Measurements from ENCODE around the gene STK24.

The STK24 gene

DNA sequence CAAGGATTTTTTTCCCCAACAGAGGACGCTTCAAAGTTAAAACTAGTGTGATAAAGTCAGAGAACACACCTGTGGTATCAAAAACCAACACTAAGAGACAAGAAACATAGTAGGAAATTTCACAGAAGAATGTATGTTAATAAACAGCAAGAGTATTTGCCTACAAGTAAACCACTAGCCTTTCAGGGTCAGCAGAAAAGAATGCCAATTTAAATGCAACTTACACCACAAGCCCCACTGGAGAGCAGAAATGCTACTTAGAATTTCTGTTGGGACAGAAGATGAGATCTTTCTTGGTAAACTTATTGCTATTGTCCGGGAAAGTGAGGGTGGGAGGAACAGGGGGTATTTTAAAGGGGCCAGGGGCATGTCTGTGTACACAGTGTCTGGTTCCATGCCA lies 68.6 kb downstream of the STK24 start:
- DNase-seq: no peak

DNA sequence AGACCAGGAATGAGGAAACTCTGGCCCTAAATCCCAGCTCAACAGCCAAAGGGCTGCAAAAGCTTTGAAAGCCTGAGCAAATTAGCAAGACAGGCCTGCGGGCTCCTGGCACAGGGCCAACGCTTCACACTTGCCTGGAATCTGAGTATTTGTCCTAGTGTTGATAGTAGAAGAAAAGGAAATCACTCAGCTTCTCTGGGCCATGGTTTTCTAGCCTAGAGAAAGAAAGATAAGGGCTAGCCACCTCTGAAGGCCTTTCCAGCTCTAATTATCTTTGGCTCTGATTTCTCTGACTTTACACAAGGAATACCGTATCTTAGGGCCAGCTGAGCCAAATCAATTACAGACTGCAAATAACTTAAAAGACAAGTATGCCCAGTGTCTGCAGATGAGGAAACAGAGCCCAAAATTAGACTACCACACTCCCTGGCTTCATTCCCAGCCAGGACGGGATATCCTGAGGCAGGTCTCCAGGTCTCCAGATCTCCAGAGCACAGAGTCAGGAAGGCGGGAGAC lies 69.6 kb downstream of the STK24 start:
- peak; percentile 88 for DNase-seq

DNA sequence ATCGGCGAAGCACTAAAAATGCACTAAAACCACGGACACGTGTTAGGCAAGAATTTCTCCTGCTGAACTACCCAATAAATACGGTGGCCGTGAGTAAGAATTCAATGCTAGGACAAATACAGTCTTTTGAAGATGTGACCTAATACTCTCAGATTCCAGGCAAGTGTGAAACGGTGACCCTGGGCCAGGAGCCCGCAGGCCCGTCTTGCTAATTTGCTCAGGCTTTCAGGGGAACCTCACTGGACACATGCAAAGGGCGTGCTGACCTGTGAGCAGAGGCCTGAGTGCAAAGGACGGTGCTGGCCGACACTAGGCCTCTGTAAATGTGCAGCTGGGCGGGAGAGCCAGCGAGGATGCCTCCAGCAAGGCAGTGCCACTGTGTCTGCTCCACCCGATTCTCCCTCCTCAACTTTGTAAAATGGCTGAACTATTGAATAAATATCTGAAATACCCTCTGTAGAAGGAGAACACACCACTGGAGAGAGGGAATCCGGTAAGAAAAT lies 70.1 kb downstream of the STK24 start:
- DNase-seq: no peak

DNA sequence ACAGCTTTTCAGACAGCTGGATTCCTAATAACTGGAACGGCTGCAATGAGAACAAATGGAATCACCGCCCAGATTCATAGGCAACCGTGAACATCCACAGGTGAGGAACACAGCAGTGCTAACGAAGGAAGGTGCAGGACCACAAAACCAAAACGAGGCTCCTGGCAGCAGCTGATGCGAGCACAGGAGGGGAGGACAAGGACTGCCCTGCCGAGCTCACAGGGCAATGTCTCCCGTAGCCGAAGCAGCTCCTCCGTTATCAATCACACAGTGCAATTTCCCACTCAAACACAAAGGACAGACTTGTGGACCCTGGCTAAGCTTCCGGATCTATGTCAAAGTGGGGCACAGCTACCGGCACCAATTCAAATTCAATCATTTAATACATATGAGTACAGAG lies 70.6 kb downstream of the STK24 start:
- no peak for DNase-seq

DNA sequence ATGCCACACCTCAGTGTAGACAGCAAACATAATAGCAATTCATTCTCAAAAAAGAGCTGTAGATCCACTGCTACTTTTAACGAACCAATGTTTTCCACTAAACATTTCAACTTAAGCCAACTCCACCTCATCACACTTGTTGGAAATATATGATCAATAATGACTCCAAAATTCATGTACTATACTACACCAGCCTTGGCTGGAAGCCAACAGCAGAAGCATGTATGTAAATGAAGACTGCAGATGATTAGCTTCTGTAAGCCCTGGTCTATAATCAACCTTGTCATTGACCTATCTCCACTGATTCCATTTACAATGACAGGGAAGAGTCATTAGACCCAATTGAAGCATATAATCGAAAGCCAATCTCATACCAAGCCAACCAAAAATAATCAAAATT lies 71.7 kb downstream of the STK24 start:
- no peak for DNase-seq

DNA sequence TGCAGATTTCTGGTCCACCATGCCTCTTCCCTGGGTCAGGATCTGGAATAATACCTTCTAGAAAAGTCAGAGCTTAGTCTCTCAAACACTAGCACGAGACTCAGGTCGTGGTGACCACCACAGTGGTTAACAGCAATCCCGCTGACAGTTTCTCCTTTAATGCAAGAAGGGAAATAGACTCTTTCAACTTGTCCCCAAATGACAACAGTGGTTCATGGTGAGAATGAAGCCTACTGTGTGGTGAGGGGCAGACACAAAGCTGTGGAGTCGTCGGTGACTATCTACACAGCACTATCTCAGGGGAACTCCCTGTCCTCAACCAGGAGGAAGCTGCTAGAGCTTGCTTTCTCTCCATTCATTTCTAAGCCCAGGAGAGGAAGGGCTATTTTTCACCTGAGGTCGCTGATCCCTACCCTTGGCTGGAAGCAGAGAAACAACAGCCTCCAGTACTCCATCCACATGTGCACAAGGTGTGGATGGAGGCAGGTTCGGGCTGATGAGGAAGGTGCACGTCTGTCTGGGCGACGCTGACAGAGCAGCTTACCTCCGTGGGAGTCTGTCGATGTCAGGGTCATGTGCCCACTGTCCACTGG lies 72.4 kb downstream of the STK24 start:
- no peak for DNase-seq

DNA sequence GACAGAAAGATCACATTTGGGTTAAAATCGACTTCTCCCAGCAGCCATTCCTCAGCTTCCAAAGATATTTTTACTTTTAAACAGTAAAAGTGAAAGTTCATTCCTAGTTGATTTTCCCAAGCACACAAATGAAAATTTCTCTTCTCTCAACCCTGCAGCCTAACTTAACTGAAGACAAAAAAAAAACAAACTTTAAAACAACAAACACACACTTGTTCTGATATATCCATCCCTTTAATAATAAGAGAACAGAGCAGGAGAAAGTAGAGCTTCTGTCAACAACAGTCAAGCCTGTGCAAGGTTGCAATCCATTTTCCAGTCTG lies 72.9 kb downstream of the STK24 start:
- no peak for DNase-seq

DNA sequence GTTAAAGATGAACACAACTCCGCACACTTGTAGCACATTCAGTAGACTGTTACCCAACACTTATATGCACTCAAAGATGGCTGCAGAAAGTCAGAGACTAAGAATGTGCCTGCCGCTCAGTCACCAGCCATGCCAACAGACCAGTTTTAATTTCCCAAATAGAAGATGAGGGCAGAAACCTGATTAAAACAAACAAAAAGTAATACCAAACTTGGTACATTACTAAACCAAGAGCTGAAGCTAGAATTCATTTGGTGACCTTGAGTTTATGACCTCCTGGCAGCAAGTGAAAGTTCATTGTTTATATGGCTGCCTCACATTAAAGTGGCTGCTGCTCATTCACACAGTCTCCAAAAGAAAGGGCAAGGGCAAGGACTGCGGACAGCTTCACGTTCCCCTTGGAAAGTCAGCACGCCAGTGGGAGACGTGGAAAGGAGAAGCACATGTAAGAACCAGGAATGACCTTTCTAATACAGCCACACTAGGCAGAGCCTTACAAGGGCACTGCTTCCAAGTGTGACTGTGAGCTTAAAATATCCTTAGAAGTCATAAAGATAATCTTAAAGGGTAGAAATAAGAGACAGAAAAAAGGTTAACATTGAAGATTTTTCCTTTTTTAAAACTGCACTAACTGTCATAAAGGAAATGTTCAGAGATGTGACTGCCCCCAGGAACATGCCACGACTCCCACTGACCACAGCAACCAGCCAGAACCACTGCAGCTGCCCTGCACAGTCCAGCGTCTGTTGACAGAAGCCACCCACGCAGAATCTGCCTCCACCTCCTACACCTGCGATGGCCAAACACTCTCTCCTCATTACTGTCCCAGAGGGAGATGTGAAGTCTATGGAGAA lies 73.5 kb downstream of the STK24 start:
- DNase-seq: no peak

DNA sequence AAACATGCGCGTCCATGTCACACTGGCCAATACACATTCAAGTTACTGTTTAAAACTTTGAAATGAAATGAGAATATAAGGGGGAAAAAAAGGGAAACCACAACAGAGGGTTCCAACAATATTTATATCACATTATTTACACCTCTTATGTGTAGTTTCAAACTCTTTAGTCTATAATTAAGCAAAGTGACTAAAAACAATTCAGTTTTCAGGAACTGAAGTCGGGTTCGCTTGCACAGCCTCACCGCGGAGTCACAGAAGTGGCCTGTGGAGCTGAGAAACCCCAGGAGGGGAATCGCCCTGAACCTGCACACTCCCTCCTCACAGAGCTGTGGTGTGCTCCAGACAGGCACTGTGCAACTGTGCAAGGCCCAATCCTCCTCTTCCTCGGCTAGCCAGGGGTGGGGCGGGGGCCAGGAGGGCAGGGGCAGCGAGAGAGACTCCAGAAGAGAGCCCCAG lies 75.9 kb downstream of the STK24 start:
- DNase-seq: no peak

DNA sequence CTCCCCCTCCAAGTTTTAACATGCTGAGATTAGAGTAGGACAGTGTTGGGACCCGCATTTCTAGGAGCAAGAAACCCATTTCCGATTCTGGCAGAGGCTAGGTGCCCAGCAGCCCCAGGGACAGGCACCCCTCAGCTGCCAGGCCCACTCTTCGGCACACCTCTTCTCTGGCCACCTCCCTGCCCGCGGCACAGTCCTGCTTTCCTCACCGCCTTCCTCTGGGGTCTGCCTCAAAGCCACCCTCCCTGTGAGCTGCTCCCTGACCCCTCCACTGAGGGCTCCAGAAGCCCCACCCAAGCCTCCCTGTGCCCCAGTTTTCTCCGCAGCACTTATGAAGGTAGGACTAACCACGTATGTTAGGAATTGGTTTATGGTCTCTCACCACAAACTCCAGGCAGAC lies 79.9 kb downstream of the STK24 start:
- no peak for DNase-seq

DNA sequence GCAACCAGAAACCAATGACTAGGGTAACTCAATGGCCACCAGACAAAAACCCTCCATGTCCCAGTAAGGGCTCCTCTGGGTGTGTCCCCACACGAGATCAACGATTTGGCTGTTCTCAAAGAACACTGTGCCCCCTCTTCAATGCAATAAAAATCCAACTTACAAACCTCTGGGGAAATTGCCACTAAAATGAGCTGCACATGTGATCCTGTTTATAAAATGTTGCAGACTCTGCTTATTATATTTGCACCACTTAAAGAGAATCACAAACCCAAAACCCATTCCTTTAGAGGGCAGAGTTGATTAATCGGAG lies 80.5 kb downstream of the STK24 start:
- no peak for DNase-seq

DNA sequence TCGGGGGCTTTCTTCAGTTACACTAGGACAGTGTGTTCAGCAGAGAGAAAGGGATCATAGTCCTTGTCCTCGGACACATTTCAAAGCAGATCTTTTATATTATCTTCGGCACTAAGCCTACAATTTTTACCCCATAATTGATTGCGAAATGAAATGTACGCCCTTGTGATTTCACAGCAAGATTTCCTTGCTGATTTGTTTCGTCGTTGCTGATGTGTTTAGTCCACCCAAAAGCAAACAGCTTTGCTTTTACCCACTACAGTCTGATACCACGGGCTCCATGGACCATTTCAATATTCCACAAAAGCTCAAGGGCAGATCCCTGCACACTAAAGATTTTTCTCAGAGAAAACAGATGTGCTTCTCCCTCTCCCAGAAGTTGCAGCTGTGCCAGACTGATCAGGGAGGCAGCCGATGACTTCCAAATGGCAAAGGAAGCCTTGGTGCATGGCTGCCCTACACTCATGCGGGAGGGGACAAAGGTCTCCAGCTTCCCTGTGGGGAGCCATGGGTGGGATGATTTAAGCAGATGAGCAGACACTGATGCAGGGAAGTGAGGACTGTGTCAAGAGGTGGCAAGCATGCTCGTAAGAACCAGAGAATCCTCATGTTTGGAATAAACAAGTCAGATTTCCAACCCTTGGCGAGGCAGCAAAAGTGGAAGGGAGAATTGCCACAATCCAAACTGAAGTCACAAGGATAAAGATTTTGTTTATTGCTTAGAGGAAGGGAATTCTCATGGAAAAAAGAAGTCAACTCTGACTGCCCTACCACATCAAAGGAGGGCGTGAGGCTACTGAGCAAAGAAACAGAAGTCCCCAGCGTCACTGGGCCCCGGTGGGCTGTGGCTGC lies 81.1 kb downstream of the STK24 start:
- DNase-seq: no peak

DNA sequence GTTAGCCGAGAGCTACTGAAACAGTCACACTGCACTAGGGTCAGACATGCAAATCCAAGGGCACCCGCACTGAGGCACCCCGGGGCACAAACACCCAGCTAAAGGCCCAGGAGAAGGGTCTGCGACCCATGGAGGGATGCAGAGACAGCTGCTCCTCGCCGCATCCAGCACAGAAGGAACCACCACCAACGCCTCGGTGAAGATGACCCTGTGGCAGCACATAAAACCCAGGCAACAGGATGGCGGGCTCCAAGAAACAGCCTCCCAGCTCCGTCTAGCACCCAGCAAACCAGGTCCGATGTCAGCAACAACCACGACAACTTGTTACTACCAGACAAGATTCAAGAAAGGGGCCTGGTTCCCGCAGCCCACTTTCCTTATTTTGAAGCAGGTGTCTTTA lies 82.1 kb downstream of the STK24 start:
- DNase-seq: no peak

DNA sequence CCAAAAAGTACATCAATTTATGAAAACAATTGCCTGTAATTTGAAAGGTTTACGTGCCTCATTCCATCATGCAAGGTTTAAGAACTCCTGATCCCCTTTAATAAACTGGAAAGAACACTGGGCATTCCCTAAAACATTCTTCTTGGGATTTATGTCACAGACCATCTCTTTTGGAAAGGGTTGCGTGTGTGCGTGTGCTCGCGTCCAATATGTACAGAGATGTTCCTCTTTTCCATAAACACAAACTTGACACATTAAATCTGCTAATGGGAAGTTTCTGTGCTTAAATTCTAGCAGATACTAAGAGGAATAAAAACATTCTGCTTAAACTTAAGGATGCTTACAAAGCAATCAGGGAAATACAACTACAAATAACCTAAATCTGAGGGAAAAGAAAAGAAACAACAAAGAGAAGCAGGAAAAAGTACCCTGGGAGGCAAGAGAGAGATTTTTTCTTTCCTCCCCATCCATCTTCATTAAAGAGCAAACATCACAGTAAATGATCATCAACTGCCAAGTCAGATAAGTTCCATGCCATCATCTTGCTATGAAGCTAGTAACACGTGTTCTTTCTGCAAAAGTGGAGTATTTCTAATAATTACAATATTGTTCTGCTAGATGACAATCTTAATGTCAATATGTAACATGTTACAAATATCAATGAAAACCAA lies 83.7 kb downstream of the STK24 start:
- DNase-seq: no peak

DNA sequence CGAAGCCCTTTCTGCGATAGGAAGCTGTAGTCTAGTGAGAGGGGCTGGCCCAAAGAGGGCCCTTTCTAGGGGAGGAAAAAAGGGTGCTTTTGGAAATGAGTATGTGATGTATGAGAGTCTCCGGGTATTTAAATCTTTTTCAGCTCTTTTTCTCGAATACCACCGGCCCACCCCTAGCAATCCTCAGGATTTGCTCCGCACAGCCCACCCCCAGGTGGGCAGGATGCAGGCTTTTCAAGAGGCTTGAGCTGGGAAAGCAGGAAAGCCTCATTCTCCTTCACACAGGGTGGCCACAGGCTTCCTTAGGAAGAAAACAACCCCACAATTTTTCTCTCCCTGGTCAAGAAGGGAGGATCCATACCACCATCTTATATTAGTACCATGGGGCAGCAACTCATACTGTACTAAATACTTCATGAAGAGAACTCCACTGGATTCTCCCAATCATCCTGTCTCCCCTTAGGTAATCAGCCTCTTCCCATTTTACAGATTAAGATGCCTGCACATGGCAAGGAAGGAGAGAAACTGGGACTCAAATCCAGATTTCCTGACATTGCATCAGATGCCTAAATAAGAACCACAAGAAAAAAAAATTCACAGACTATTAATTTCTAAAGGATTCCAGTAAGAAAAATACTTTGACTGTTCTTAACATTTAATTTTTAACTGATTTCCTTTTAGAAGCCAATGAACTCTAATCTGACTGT lies 84.4 kb downstream of the STK24 start:
- DNase-seq: no peak

DNA sequence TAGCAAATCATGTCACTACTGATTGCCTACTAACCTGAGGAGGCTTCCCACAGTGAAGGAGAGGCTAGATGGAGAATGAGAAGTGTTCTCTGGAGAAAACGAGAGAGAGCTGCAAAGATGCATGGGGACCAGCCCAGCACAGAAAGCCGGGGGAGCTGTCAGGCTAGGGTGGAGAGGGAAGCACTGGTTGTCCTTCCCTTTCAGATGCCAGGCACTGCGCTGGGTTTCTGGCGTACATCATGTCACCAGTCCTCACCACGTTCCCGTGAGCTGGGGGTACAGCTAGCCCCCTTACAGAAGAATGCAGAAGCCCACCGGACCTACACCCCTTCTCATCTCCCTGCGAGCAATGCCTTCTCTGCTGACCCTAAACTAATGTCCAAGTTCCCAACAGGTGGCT lies 86.0 kb downstream of the STK24 start:
- no peak for DNase-seq

DNA sequence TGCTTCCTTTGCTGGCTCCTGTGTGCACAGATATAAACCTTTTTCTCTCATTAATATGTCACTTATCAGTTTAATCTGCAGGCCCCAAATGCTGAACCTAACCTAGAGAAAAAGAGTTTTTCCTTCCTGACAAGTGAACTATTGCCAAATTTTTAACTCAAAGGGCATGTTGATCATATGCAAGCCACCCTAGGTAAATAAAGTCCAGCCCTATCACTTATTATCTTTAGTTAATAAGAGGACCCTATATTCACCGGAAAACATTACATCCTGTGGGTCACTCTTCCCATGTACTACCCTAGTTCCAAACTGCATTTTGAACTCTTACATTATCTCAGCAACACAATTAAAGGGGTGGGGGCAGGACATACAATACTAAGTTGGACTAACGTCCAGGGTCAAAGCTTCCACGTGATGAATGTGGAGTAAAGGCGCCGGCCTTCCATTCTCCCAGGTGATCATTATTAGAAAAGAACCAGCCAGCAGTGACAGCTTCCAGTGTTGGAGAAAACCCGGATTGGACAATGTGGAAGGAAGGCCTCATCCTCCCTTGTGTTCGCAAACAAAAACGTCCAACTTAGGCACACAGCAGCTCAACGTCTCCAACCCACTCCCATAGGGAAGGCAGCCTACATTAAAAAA lies 86.6 kb downstream of the STK24 start:
- DNase-seq: no peak

DNA sequence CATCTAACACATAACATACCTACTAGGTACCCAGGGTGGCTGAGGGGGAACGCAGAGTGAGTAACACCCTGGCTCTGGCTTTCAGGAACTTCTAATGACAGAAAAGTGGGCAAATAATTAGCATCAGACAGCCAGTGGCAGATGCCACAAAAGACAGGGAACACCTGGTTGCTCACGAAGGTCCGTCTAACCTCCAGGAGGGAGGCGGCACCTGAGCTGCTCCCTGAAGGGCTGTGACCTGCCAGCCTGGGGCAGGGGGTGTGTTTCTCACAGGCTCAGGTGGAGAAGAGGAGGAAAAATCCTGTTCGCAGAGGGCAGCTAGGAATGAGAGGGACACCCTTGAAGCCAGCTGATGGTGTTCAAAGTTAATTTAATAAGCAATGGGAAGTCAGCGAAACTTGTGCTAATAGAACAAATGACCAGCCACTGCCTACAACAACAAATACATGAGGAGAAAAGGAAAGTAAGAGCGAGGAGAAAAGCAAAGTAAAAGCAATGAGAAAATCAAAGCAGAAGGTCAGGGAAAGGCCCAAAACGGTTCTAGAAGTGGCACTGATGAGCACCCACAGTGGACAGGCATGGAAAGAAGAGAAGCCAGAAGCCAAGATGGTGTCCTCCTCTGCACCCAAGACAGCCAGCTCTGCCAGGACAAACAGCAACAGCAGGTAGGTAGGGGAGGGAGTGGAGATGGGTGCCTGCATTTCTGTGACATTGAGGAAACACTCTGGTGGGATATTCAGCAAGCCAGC lies 87.3 kb downstream of the STK24 start:
- no peak for DNase-seq

DNA sequence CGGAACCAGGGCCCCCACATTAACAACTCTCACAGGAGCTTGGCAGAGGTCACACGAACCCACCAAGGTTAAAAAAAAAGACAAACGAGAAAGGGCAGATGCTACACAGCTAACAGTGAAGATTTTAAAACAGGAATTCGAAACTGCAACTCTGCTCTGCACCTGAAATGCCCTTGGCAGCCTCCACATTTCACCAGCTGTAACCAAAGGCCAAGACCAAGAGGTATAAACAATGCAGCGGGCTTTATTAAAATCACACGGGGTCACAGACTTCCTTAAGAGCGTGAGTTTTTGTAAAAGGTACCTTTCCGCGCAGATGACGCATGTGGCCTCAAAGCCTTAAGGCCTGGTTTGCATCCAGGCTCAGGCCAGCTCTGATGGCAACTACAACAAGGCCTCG lies 88.2 kb downstream of the STK24 start:
- no peak for DNase-seq

DNA sequence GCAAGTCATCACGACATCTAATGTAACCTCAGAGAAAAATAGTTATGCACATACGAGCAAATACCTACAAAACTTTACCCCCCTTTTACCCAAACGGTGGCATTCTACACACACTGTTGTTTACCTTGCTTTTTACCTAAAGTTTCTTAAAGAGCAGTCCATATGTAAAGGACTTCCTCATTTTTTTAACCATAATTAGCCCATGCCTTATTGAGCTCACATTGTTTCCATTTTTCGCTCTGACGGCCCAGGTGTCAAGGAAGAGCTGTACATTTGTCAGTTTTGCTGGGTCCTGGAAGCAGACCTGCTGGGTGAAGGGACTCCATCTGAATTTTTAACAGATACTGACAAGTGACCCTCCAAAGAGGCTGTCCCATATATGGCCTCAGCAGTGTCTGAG lies 89.4 kb downstream of the STK24 start:
- DNase-seq: no peak

DNA sequence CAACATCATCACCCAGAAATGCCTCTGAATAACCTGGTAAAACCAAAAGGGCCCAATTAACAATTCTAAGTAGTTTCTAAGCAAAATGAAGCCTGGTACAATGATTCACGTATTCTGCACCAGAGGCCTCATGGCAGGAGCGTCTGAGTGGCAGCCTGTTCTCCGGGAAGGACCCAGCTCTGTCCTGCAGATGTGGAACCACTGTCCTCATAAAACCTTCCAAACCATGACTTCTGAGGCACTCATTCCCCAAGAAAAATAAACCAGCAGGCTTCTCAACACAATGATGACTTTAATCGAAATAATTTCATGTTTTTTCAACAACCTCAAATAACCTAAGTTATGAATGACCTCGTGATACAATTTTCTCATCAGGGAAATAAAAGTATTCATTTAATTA lies 89.9 kb downstream of the STK24 start:
- DNase-seq: no peak
